GM23338 (cell line): ENCODE data around the gene EIF5A2.

Experiments used
- CREB1 ChIP-seq: fragments of 250-450 bp; sonication (Bioruptor Pico); IDR thresholded peaks from 2 replicates; pipeline ENCODE4 v1.5.0; 2020; ENCODE audit warnings: low read depth, mild to moderate bottlenecking, moderate library complexity
- CTCF ChIP-seq, 2 experiments: fragments of 200-600 bp in 1 of 2; sonication (generic) in 1 of 2; conservative IDR thresholded peaks; 2 replicates each; pipeline versions ENCODE4 v1.5.1 to v1.6.1; 2016 to 2017; ENCODE audit warnings: antibody characterized with exemption in 2 of 2, low read depth in 2 of 2, mild to moderate bottlenecking in 2 of 2, moderate library complexity in 1 of 2
- ETS1 ChIP-seq: IDR thresholded peaks from 2 replicates; pipeline ENCODE4 v1.6.1; 2016; ENCODE audit warnings: antibody characterized with exemption
- EZH2 ChIP-seq: fragments of 200-600 bp; sonication (generic); IDR thresholded peaks from one replicate; pipeline ENCODE4 v1.8.0; 2017; ENCODE audit warnings: antibody characterized with exemption, mild to moderate bottlenecking, low read depth; ENCODE audit not compliant: unreplicated experiment
- EZH2phosphoT487 ChIP-seq: fragments of 200-600 bp; sonication (generic); IDR thresholded peaks from one replicate; pipeline ENCODE4 v1.8.1; 2018; ENCODE audit warnings: antibody characterized with exemption; ENCODE audit not compliant: unreplicated experiment
- JUNB ChIP-seq: IDR thresholded peaks from one replicate; pipeline ENCODE4 v1.6.1; 2016; ENCODE audit warnings: antibody characterized with exemption; ENCODE audit not compliant: unreplicated experiment
- NANOG ChIP-seq: IDR thresholded peaks from 2 replicates; pipeline ENCODE4 v1.6.1; 2016; ENCODE audit warnings: antibody characterized with exemption, borderline replicate concordance
- POLR2AphosphoS5 ChIP-seq: IDR thresholded peaks from 2 replicates; pipeline ENCODE4 v1.6.1; 2016; ENCODE audit warnings: antibody characterized with exemption, low read depth
- REST ChIP-seq: IDR thresholded peaks from one replicate; pipeline ENCODE4 v1.6.1; 2018; ENCODE audit warnings: antibody characterized with exemption; ENCODE audit not compliant: unreplicated experiment
- STAT1 ChIP-seq: IDR thresholded peaks from one replicate; pipeline ENCODE4 v1.6.1; 2016; ENCODE audit warnings: antibody characterized with exemption; ENCODE audit not compliant: unreplicated experiment
- ZNF331 ChIP-seq: fragments of 250-450 bp; sonication (Bioruptor Pico); IDR thresholded peaks from 2 replicates; pipeline ENCODE4 v1.5.0; 2020; ENCODE audit warnings: low read depth, mild to moderate bottlenecking, moderate library complexity
- ZNF462 ChIP-seq: fragments of 250-450 bp; sonication (Bioruptor Pico); IDR thresholded peaks from 2 replicates; pipeline ENCODE4 v1.5.0; 2020; ENCODE audit warnings: mild to moderate bottlenecking, moderate library complexity

- TF ChIP-seq CTCF (conservative IDR thresholded peaks at IDR 0.05; ENCODE audit: low read depth in 2 of 2), result no peak
- no peak for TF ChIP-seq REST
- TF ChIP-seq EZH2, result no peak
- TF ChIP-seq POLR2AphosphoS5, result no peak
- TF ChIP-seq ETS1, result no peak
- no peak for TF ChIP-seq EZH2phosphoT487
- no peak for TF ChIP-seq ZNF462 (CRISPR knock-in tag)
- TF ChIP-seq STAT1, result no peak
- TF ChIP-seq CREB1, result no peak
- TF ChIP-seq JUNB, result no peak
- no peak for TF ChIP-seq ZNF331 (CRISPR knock-in tag)
- TF ChIP-seq NANOG, result no peak
Measured at GRCh38 chr3:170897978-170898377, 10.5 kb downstream of the EIF5A2 start.
